Stimulated activated CD8-positive, alpha-beta memory T cell treated with anti-CD3 and anti-CD28 coated beads, Interleukin-12 subunit alpha, Interleukin-12 subunit beta, amount 100 ng/mL, for 4 hours (primary cell): Measurements from ENCODE around the gene LACTBL1.

Source experiments
- DNase-seq: peaks from one replicate; pipeline ENCODE4 v3.0.0-alpha.2; 2020; ENCODE audit warnings: low read depth

LACTBL1 gene

DNA sequence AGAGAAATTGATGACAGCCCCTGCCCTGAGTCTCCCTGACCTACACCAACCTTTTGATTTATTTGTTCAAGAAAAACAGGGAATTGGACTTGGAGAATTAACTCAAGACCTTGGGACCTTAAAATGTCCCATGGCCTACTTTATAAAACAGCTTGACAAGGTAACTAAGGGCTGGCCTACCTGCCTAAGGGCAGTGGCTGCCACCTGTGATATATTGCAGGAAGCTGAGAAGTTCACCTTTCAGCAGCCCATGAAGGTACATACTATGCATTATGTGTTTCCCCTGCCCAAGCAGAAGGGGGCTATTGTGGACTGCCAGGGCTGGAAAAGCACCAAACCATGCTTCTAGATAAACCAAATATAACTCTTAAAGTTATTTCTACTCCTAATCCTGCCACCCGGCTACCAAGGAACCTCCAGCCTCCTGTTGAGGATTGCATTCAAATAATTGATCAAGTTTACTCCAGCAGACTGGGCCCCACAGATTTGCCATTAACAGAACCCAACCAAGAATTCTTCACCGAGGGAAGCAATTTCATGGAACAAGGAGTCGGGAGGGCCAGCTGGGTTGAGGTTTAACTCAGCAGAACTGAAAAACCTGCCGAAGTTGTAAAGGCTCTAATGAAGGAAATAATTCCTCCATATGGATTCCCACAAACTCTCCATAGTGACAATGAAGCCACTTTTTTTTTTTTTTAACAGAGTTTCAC is 28.2 kb downstream of the LACTBL1 start:
- DNase-seq: no peak

GRCh38 chr1:22941257-22941656 is 31.4 kb downstream of the LACTBL1 start:
- no peak for DNase-seq

- DNase-seq: no peak
These were observed 36.0 kb downstream of the LACTBL1 start for GRCh38 chr1:22936681-22937080.

DNA sequence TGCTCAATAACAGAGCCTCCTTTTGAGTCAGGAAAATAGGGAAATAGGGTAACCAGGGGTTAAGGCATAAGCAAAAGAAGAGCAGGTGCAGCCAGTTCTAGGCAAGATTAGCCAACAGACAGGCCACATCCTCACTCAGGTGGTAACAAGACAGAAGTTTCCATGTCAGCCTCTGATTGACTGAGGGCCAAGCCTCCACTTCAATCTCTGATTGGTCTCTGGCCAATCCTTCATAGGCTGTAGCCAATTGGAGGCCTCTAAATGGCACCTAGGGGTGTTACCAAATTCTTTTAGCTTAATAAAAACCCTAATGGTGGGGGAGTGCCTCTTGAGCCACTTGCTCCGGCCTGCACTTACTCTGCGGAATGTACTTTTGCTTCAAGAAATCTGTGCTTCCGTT is 37.2 kb downstream of the LACTBL1 start:
- DNase-seq: no peak

DNA sequence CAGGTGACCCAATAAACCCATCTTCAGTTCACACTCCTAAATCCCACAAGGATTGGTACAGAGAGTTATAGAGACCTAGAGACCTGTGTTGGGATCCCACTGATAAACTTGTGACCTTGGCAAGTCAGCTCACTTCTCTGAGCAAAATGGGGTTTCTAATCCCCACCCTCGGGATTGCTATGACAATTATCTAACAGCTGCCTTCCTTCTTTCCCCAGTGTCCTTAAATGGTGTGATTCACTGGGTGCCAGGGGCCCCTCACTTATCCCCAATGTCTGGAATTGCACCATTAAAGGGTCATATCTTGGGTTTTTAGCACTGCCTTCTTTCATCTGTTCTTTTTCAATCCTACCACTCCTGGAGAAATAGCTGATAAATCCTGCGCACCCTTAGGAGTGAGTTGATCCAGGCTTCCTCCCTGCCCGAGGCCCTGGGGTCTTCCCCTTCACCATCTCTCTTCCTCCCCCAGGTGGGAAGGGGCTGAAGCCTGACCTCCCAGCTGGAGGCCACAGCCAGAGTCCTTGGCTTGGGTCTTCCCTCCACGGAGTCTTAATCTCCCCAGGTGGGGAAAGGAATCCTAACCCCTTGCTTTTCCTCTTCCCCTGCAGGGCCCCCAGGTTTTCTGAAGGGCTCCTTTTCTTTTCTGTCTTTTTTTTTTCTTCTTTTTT is 39.7 kb downstream of the LACTBL1 start:
- no peak for DNase-seq

- DNase-seq: no peak
These were observed 42.3 kb downstream of the LACTBL1 start for GRCh38 chr1:22930240-22930912.

- DNase-seq: no peak
These were observed 47.6 kb downstream of the LACTBL1 start for GRCh38 chr1:22925111-22925510.

DNA sequence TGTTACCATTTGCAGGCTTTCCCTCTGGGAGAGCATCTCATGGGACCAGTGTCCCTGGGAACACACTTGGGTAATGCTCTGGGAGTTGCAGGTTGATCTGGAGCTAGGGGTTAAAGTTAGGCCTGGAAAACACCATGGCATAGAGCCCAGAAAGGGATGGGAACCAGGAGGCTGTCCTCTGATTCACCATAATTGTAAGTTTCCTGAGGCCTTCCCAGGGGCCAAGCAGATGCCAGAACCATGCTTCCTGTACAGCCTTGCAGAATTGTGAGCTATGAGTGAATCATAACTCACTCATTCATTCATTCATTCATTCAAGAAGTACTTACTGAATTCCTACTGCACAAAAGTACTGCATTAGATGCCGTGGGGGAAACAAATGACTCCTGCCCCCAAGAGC is 50.0 kb downstream of the LACTBL1 start:
- DNase-seq: no peak

GRCh38 chr1:22921452-22922126 is 51.1 kb downstream of the LACTBL1 start:
- DNase-seq: no peak

DNA sequence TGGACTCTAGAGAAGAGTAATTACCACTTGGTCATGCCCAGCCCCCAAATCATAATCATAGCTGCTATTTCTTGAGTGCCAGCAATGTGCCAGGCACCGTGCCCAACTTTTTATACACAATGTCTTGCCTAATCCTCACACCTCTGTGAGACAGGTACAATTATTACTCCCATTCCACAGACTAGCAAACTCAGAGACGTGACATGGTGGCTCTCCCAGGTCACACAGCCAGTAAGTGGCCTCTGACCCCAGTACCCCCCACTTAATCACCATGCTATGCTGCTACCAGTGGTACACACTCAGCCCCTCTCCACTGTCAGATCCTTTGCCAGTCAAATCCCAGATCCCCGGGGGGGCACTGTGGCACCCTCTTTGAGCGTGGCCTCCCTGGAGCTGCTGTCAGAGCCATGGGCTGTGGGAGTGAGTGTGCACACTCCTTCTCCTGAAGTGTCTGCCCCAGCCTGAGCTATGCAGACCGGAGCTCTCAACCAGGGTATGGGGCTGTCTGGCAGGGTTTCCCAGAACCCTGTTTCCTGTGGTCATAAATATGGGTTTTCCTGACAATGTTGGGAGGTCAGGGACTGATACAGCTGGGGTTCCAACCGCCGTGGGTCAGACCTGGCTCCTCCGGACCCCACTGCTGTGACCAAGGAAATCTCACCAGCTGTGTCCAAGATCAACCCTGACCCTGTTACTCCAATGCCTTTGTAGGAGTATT is 51.8 kb downstream of the LACTBL1 start:
- no peak for DNase-seq

DNA sequence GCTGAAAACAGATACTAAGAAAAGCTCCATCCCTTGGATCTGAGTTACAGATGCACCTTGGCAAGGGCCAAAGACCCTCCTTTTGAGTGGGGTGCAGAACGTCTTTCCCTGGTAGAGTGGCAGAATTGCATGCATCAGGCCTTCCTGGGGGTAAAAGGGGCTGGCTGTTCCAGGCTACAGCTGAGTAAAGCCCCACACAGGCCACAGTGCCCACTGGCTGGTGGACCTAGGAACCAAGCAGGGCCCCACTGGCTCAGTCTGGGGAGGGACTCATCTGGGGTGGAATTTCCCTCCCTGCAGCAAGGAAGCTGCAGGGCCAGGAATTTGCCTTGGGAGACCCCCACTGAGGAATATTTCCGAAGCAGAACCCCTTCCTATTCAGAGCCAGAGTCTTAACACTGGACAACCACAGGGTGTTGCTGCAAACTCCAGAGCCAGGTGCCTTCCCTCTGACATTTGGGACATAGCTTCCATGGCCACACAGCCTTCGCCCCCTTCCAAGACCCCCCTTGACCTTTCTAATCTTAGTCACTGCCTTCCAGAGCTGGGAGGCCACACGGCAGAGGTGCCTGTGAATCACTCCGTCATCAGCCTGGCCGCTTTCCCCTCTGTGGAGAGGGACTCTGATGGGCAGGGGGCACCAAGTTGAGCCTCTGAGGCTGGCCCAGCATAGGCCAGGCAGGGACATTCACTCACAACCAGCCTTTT is 52.5 kb downstream of the LACTBL1 start:
- DNase-seq: no peak

GRCh38 chr1:22919341-22920025 is 53.2 kb downstream of the LACTBL1 start:
- no peak for DNase-seq

GRCh38 chr1:22918644-22919043 is 54.0 kb downstream of the LACTBL1 start:
- no peak for DNase-seq

DNA sequence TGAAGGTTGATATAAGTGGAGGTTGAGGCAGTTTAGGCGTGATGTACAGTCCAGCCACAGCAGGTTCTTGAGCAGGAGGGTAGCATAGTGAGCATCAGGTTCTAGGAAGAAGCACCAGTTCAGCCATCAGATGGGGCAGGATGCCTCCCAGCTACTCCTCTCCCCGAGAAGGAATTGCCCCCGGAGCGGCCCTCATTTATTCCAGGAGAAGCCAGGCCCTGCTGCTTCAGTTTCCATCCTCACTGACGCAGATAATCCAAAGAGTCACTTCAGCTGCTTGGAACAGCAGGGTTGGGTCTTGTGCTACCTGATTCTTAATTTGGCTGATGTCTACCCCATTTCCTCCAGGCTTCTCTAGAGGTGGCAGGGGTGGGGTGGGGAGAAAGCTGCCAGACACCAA is 54.7 kb downstream of the LACTBL1 start:
- DNase-seq: no peak

- no peak for DNase-seq
These were observed 56.2 kb downstream of the LACTBL1 start for GRCh38 chr1:22916471-22916820.

DNA sequence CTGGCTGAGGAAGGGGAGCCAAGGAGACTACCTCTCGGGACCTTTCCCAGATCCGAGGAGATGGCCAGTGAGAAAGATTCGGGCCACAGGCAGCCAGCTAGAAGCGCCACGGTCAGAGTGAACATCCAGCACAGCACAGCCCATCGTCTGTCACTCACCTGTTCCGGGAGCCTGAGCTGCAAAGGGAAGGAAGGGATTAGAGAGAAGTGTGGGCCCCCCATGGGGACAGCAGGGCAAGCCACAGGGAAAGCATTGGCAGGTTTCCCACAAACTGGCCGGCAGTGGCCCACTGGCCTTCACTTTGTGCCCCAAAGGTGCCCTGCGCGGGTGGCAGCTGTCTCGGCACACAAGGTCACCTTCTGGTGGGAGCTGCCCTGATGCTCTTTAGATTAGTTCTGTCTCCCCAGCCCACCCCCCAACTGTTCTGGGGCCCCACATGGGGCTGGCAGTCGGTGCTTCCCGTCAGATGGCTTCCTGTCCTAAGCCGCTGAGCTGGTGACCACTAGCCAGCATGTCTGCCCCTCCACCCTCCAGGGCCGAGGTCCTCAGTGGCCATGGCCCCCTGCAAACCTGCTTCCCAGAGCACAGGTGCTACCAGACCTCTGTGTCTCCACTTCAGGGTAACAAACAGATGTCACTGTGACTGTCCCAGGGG is 56.7 kb downstream of the LACTBL1 start:
- DNase-seq: no peak

DNA sequence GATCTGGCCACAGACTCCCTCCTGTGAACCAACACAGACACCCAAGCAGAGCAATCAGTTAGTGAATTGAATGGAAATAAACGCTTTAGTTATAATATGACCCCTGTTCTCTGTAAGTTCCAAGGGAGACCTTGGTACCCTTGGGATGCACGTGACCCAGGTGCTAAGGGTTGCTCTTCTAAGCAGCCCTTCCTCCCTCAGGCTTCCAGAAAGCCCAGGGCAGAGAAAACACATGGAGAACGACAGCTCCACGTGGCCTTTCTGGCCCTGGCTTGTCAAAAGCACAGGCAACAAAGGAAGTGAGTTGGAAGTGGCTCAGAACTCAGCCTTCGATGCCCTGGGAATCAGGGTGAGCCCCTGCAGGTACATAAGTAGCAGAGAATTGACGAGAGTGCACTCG is 57.4 kb downstream of the LACTBL1 start:
- no peak for DNase-seq

DNA sequence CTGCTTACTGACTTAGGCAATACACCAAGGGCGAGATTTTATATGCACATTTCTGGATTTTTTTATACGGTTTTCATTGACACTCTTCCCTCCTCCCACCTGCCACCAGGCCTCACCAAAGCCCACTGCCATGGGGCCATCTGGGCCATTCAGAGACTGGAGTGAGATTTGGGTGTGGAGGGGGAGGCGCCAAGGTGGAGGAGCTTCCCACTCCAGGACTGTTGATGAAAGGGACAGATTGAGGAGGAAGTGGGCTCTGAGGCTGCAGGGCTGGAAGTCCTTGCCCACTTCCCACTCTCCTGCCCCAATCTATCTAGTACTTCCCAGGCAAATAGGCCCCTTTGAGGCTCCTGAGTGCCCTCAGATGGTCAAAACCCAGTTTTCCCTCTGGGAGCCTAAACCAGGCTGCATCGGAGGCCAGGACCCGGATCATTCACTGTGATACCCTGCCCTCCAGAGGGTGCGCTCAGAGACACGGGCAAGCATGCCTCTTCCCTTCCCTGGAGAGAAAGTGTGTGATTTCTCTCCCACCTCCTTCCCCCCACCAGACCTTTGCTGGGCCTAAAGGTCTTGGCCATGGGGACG is 57.9 kb downstream of the LACTBL1 start:
- no peak for DNase-seq

DNA sequence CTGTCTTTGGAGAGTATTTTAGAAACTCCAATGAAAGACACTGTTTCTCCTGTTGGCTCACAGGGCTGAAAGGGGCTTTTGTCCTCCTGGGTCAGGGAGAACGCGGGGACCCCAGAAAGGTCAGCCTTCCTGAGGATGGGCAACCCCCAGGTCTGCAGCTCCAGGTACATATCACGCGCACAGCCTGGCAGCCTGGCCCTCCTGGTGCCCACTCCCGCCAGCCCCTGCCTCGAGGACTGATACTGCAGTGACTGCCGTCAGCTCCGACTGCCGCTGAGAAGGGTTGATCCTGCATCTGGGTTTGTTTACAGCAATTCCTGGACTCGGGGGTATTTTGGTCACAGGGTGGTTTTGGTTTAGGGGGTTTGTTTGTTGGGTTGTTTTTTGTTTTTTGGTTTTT is 58.5 kb downstream of the LACTBL1 start:
- DNase-seq: no peak
